HT-29 (cell line): Measurements from ENCODE around the gene ITGB7. TPM values are rescaled to one million over a fixed set of nuclear protein-coding genes. Genes with fewer than 3 reads are reported as not detected.

Experiments used
- DNase-seq: peaks from one replicate; pipeline ENCODE4 v3.0.0-alpha.2; 2015; ENCODE audit warnings: low spot score
- total RNA-seq: library from RNA; depleted of rRNA; stranded (reverse); fragments of >200 nt; shearing (Covaris generic); gene quantifications from 2 replicates; pipeline ENCODE4 v1.2.3, GENCODE V29; 2014

Gene ITGB7
- total RNA-seq, 1 experiment from 2014 or later, result 8.1 TPM

DNA sequence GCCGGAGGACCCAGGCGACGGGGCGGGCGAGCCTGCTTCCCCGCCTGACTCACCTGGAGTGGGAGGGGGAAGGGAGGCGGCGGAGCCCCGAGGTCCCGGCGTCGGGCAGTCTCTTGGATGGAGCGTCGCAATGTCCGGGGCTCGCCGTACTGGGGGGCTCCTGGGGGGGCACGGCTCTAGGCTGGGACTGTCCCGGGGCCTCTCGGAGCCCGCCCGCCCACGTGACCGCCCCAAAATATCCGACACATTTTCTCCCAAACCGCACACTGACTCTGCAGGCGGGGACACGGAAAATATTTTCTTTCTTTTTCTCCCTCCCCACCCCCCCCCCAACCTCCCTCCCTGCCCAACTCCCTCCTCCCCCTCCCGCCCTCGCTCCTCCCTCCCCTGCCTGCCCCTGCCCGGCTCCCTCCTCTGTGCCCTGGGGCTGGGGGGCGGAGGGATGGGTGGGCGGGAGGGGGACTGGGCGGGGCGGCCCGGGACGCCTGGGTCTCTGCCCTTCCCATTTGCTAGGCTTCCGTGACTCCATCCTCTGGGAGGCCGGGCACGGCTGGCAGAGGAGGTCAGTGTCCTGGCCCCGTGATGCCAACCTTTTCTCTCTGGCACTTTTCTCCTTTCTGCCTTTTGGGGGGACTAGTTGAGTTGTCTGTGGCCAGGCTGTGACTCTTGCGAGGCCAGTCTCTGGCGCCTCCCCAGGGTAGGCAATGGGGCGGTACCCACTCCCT, 25.0 kb upstream of the ITGB7 start, which contains the start of gene RARG:
Gene RARG, minus strand, starts transcription at position 289 of the 725 bp plus-strand sequence. CDS start 4,664 bp downstream, outside the sequence.
- peak; percentile 82 for DNase-seq

DNA sequence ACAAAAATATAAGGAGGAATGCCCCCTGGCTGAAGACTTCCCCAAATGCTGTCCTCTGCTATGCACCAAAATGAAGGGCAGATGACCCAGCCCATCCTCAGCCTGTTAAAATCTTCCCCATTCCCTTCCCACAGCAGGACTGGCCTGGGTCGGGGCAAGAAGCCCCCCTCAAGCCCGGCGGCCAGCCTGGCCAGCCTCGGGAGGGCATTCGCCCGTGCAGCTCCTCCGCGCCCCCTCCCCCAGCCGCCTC, 24.5 kb upstream of the ITGB7 start:
- DNase-seq, result no peak

DNA sequence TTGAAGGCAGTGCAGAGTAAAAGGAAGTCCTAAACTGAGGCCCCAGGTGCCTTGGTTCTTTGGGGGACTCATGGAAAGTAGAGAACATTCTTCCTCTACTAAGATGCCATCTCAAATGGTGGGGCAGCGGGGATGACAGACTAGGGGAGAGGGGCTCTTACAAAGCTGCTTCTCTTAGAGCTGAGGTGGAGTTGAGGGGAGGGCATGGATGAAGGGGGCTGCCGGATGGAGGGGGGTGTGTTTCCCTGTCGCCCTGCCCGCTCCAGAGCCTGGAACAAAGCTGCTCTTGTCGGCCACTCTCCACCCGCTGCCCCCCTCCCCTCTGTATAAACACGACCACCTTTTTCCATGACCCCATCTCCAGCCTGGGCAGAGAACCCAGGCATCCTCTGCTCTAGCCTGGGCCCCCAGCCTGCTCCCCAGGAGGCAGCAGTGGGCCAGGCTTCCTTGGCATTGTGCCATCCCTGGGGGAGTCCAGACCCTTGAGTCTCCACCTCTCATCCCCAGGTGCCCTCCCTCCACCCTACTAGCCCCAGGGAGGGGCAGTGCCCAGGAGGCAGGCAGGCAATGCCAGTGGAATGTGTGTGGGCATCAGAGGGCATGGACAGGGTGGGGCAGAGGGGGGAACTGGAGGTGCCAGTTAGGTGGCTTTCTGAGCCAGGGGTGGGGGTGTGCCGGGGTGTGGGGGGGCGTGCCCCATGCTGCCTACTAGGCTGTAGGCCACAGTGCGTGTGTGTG, 23.2 kb upstream of the ITGB7 start:
- DNase-seq, result peak; percentile 86

DNA sequence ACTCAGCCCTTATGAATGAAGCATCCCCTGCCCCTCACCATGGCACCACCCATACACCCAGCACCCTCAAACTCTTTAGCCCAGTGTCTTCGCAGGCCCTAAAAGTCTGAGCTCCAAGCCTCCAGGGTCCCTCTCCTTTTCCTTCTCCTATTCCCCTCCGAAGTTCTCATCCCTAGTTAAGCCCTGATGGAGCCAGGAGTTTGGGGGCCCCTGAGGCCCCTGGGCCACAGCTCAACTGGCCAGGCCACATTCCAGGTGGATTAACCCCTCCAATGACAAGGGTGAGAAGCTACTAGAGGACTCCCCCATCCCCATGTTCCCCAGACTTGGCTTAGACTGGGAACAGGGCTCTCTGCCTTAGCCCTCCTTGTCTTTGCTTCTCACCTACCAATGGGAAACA, 22.4 kb upstream of the ITGB7 start:
- no peak for DNase-seq

DNA sequence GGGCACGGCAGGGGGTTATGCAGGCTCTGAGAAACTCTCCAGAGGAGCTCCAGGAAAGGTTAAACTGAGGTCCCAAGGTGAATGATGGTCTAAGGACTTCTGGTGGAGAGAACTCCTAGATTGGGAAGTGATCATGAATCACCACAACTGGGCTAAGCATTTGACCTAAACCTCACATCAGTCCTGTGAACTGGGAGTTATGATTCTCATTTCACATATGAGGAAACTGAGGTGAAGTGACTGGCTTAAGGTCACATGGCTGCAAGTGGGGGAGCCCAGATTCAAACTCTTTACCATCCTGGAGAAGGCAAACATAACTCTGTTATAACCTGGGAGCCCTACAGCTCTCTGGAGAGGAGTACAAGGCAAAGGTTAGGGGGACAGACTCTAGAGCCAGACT, 20.8 kb upstream of the ITGB7 start:
- no peak for DNase-seq

DNA sequence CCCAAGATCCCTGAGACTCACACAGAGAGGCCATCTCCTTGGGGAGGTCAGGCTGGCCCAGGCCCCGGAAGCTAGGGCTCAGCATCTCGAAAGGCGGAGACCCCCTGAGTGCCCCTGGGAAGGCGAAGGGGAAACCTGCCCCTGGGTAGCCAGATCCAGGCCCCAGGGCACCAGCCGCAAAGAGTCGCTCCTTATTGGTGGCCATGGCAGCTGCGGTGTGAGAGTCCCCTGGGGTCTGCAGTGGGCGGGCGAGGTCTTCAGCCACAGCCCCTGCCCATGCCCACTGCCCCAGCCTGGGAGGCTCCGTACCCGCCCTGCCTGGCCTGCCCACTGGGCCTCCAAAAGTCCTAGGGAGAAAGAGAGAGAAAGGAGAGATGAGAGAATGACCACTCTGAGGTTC, 20.3 kb upstream of the ITGB7 start:
- no peak for DNase-seq

DNA sequence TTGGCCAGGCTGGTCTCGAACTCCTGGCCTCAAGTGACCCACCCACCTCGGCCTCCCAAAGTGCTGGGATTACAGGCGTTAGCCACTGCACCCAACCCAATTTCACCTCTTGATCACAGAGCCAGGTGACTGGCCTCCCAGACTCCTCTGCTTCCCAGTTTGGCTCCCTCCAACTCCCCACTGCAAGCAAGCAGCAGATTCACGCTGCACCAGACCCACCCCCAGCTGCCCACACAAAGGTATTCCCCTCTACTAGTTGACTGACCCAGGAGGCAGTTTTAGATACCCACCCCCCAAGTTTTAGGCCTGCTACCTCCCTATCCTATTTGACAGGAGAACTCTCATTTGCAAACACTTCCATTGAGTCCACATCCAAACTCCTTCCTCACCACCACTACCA, 19.8 kb upstream of the ITGB7 start:
- DNase-seq, result no peak

DNA sequence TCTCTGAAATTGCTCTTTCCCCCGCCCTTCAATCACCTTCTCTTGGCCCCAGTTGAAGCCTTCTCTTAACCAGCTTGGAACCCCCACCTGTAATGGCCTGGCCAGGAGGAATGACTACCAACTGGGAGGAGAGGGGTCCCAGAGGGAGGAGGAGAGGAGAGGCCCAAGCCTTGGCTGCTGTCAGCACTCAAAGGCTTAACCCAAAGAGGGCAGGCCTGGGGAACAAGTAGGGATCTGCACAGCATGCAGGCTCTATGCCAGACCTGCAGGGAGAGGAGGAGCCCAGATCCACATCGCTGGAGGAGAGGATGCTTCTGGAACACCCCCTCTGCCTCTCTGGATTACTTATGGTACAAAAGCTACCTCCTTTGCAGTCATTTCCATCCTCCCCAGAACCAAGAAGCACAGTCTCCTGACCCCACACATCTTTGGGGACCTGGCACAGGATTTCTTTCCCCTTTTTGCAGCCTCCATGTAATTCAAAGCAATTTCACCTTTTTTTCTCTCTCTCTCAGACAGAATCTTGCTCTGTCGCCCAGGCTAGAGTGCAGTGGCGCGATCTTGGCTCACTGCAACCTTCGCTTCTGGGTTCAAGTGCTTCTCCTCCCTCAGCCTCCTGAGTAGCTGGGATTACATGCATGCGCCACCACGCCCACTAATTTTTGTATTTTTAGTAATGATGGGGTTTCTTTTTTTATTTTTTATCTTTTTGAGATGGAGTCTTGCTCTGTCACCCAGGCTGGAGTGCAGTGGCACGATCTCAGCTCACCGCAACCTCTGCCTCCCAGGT, 18.8 kb upstream of the ITGB7 start:
- DNase-seq, result no peak

DNA sequence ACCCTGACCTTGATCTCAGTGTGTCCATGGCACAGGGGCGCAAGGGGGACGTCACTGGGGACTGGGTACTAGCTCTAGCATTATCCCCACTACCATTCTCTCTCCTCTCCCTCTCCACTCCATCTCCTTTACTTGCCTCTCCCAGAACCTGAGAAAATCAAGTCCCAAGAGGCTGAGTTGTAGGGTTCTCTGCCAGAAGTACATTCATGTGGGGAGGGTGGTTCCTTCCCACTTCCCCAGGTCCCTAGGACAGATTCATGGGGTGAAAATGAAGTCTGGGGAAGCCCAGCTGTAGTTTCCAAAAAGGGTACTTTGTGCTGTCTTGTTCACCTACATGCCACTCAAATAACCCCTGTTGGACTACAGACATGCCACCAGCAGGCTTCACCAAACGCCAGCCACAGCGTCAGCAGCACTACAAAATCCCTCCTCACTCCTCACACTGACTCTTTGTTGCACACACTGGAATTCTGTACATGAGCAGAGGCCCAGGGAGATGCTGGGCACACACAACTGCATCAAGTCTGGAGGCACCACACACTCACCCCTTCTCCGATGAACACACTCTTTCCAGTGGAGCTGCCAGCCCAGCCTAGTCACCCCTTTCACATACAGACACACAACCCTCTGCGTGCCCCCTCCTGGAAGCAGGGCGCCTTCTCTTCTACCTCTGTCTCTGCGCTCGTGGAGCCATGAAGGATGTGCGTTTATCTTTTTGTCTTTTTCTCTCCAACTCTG, 18.0 kb upstream of the ITGB7 start:
- DNase-seq, result no peak

DNA sequence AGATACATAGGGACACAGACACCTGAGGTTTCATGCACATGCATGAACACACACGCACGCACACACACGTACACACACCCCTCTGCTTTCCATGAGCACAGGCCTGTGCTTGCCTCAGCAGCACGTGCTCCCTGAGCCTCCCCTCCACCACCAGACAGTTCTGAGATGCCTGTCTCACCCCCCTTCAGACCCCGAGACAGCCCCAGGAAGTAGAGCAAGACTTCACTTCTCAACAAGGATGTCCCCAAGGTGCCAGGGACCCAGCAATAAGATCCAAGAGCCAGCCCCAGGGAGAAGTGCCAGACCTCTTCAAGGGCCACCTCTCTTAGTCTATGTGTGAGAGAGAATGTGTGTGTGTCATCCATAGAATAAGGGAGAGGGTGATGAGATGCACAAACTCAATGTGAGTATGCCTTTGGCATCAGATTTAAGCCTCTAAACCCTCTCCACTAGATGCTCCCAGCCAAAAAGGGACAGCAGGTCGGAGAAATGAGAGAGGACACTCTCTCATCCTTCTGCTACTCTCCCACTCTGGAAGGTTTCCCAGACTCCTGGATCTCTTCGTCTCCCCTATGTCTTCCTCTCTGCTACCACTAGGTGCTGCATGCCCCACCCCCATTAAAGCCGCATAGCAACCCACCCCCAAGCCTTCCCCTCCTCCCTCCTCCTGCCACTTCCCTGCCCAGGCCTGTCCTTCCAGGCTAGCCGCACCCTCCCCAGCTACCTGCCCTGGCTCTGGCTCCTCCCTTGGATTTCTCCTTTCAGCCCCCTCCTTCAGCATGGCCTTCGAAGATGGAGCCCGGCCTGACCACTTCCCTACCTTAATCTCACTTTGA, 17.2 kb upstream of the ITGB7 start:
- peak; percentile 76 for DNase-seq

DNA sequence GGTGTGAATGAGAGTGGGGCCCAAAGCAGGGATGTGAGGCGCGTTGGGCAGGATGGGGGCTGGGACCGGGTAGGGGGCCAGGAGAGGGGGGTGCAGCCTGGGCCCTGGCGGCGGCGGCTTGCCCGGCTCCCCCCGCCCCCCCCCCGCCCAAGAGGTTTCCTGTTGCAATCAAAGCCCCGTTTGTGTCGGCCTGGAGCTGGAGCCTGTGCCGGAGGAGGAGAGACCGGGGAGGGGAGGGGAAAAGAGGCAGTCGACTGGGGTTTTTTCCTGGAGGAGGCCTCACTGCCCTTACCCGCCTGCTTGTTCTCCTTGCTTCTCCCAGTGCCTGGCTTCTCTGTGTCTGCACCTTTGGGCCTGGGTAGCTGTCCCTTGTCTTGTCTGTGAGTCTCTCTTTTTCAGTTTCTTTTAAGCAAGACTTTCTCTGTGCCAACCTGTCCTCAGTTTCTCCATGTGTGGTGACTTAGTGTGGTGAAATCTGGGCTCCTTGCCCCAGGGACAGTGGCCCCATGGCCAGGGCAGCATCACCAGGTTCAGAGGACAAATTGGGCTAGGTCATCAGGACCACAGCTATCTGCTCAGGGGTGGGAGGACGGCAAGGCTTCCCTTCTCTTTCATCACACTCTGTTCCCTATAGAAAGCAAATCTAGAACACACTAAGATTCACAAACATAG, 16.5 kb upstream of the ITGB7 start:
- no peak for DNase-seq

DNA sequence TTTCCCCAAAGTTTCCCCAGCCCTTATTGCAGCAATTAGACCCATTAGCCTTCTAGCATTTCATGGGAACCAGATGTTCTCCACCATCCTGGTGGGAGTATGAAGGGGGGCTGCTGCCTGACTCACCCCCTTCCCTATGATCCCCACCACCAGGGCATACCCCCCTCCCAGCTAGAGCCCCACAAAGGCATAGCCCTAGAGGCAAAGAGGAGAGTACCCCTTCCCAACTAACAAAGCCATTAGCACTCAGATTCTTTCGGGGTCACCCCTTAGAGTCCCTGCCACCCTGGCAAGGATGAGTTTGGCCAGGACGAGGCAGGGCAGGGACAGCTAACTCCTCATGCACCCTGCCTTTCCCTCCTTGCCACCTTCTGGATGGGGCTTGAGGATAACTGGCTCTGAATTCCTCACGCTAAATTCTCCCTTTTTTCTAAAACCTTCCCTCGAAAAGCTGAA, 15.8 kb upstream of the ITGB7 start:
- no peak for DNase-seq

DNA sequence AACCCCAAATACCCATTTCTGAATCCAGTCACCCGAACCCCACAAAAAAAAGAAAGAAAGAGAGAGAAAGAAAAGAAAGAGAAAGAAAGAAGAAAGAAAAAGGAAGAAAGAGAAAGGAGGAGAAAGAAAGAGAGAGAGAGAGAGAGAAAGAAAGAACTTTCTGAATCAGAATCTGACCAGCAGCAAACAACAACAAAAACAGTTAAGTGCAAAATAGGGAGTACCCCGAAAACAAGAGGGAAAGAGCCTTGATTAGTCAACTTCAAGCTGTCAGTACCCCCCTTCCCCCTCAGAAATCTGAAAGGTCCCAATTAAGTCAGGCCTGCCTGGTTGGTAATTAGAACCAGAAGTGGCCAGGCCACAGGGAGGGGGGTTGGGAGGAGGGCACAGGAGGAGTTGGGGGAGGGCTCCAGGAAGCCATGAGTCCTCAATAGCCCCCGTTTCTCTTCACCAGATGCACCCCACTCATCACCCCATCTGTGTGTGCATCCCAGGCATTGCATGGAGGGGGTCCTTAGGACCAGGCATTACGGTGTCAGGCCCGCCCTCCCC, 15.2 kb upstream of the ITGB7 start:
- no peak for DNase-seq

DNA sequence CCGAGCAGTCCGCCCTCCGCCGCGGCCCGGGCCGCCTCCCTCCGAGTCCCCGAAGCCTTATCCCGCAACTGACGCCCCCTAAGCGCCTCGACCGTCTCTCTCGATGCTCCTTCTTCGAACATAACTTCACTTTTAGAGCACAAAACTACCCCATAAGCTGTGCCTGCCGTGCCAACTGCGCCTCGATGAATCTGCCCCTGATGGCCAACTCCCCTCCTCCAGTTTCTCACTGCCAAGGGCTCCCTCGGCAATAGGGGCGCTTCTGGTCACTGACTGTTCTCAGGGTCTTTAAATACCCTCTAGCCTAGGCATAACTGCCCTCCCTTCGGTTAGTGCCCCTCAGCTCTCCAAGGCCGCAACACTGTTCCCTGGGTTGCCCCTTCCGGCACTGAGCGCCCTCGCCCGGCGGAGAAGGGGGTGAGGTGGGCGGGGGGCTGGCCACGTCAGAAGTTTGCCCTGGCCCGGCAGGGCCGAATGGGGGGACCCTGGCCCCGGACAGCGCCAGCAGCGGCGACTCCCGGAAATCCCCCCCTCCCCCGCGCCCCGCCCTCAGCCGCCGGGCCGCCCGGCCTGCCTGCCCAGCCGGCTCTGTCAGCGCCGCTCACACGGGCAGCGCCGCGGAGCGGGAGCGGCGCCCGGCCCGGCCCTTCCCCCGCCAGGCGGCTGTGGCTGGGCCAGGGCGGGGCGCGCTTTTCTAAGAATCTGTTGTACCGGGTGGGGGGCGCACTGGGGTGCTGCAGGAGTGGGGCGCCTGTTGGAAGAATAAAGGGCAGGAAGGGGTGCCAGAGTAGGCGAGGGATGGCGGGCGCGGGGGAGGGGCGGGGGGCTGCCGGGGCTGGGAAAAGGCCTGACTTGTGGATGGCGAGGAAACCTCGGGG, 14.4 kb upstream of the ITGB7 start:
- peak; percentile 62 for DNase-seq

DNA sequence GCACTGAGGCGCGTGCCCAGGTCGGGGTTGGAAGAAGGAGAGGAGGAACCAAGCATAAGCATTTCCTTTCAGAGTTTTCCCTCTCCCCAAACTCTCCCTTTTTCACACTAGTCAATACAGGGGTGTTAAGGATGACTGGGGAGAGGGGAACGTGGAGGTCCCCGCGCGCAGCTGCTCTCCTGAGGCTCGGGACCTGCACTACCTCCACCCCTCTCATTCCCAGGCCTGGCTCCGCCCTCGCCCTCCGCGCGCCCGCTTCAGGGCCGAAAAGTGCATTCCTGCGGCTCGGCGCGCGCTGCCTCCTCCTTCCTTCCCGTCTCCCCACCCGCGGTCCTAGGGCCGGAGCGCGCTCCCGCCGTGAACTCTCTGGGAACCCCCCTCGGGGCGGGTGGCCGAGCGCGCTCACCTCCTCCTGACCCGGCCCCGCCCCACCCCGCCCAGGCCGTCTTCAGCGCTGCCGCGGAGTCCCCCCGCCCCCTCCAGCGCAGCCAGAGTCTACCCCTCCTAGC, 13.7 kb upstream of the ITGB7 start:
- DNase-seq, result peak; percentile 97

DNA sequence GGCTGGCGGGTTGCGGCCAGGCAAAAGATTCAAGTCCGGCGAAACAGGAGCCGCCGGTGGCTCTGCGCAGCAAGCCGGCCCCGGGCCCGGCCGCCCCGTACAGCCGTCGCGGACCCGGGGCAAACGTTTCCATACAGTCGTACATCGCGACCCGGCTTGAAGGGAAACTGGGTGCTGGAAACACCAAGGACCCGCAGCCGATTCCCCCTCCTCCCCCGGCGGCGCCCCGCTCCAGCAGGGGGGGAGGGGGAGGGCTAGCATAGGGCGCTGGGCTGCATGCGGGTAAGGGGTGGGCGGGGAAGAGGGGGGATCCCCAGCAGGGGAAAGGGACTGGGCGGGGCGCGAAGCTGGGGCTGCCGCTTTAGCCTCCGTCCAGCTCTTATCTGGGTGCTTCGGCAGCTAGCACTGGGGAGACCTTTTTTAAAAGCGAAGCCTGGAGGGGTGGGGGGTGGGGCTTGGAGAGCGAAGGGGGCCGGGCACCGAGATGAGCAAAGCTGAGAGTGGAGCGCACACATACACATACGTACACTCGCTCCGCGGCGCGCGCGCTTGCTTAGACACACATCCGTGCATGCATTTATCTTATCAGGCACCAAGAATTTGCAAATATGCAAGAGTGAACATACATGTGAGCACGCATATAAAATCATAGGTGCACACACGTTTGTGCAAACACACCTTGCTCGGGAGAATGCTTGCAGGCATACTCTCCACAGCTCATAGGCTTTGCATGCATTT, 13.1 kb upstream of the ITGB7 start:
- peak; percentile 78 for DNase-seq

DNA sequence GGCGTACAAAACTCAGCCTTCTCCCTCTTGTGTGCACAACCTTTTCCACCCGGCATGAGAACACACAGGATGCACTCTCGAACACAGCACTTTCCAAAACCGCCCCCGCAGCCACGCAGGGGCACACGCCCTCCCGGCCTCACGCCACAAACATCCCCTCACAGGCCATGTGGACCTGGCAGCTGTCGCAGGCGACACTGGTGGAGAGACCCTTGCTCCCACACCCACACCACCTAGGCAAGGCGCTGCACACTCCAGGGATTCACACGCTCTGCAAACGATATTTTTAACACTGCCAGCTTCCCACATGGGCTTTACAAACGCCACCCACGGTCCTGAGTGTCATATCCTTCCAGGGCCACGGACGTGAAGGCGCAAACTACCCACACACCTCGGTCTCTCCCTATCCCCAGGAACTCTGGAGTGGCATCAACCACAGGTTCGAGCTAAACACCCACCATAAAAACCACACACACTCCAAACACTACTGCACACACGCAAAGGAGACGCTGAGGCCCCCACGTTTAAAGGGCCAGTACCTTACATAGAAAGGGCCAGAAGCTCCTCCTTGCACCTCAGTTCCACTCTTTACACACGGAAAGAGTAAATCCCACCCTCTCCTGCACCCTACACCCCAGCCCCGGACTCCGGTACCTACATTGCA, 12.4 kb upstream of the ITGB7 start:
- DNase-seq, result no peak
